HepG2 (cell line): ENCODE data around the gene CAPN10. TPM values are rescaled to one million over a fixed set of nuclear protein-coding genes. Genes with fewer than 3 reads are reported as not detected.

ENCODE experiments used
- FIP1L1 ChIP-seq: fragments of 200-400 bp; formaldehyde crosslinking; IDR thresholded peaks from 2 replicates; pipeline ENCODE4 v1.6.1; 2018; ENCODE audit warnings: low read depth, mild to moderate bottlenecking, low read length, moderate library complexity, borderline replicate concordance; ENCODE audit not compliant: insufficient read depth
- FOSL2 ChIP-seq: sonication (generic); formaldehyde crosslinking; IDR thresholded peaks from 2 replicates; pipeline ENCODE4 v1.4.0; 2020; ENCODE audit warnings: missing genetic modification reagents
- GTF3A ChIP-seq: sonication (generic); formaldehyde crosslinking; conservative IDR thresholded peaks from 2 replicates; pipeline ENCODE4 v1.4.0; 2020; ENCODE audit warnings: mild to moderate bottlenecking, missing genetic modification reagents
- NFIB ChIP-seq: sonication (generic); formaldehyde crosslinking; IDR thresholded peaks from 2 replicates; pipeline ENCODE4 v1.9.0; 2021; ENCODE audit warnings: missing genetic modification reagents, mild to moderate bottlenecking, borderline replicate concordance
- NR2F2 ChIP-seq: IDR thresholded peaks from 2 replicates; pipeline ENCODE4 v1.6.1; 2012; ENCODE audit warnings: low read depth, inconsistent platforms, borderline replicate concordance
- NR2F6 ChIP-seq, 2 experiments: IDR thresholded peaks; 2 replicates each; pipeline ENCODE4 v1.6.1; 2016; ENCODE audit warnings: antibody characterized with exemption in 1 of 2, mild to moderate bottlenecking in 1 of 2
- SOX6 ChIP-seq, 2 experiments: fragments of 450-650 bp in 1 of 2; sonication (generic) in 1 of 2; formaldehyde crosslinking in 1 of 2; IDR thresholded peaks; 2 replicates each; pipeline versions ENCODE4 v1.4.0 to v1.6.1; 2017 to 2020; ENCODE audit warnings: antibody characterized with exemption in 1 of 2, mild to moderate bottlenecking in 1 of 2, missing genetic modification reagents in 1 of 2
- U2AF2 ChIP-seq: fragments of 200-400 bp; formaldehyde crosslinking; IDR thresholded peaks from 2 replicates; pipeline ENCODE4 v1.6.1; 2017; ENCODE audit warnings: low read depth, mild to moderate bottlenecking, low read length
- ZBTB25 ChIP-seq: IDR thresholded peaks from 2 replicates; pipeline ENCODE4 v1.6.1; 2018; ENCODE audit warnings: missing genetic modification reagents
- ZNF24 ChIP-seq: fragments of 450-650 bp; IDR thresholded peaks from 2 replicates; pipeline ENCODE4 v1.6.1; 2017; ENCODE audit warnings: antibody characterized with exemption, mild to moderate bottlenecking
- ZNF512B ChIP-seq: sonication (generic); formaldehyde crosslinking; IDR thresholded peaks from 2 replicates; pipeline ENCODE4 v1.5.1; 2020; ENCODE audit warnings: missing genetic modification reagents, mild to moderate bottlenecking, borderline replicate concordance
- ZNF546 ChIP-seq: sonication (generic); formaldehyde crosslinking; conservative IDR thresholded peaks from 2 replicates; pipeline ENCODE4 v1.8.1; 2023; ENCODE audit warnings: mild to moderate bottlenecking, missing genetic modification reagents
- ZNF710 ChIP-seq: sonication (generic); formaldehyde crosslinking; IDR thresholded peaks from 2 replicates; pipeline ENCODE4 v1.5.0; 2020; ENCODE audit warnings: mild to moderate bottlenecking, missing genetic modification reagents, borderline replicate concordance
- ZSCAN30 ChIP-seq: sonication (generic); formaldehyde crosslinking; IDR thresholded peaks from 2 replicates; pipeline ENCODE4 v1.5.0; 2020; ENCODE audit warnings: mild to moderate bottlenecking, missing genetic modification reagents
- ZZZ3 ChIP-seq: sonication (generic); formaldehyde crosslinking; IDR thresholded peaks from 2 replicates; pipeline ENCODE4 v1.4.0; 2020; ENCODE audit warnings: missing genetic modification reagents, mild to moderate bottlenecking, borderline replicate concordance
- polyA plus RNA-seq, 8 experiments: library from polyadenylated mRNA; depleted of rRNA in 3 of 8; stranded (reverse) in 7 of 8; unstranded in 1 of 8; fragments of >200 nt; fragmentation: Illumina TruSeq in 4 of 8; extraction: Trizol in 4 of 8; gene quantifications; 2 replicates each; pipeline versions ENCODE4 v1.2.1 to v1.2.3, GENCODE V29; 2011 to 2016; ENCODE audit warnings: low read depth in 4 of 8, missing spikeins in 1 of 8, mixed read lengths in 1 of 8; ENCODE audit not compliant: insufficient read depth in 1 of 8
- total RNA-seq, 5 experiments: library from RNA; depleted of rRNA; stranded (reverse); fragments of >200 nt; fragmentation: Illumina TruSeq; extraction: Trizol; gene quantifications; 2 replicates each; pipeline ENCODE4 v1.2.3, GENCODE V29; 2016; ENCODE audit warnings: low read depth in 1 of 5

Gene CAPN10
- total and polyA plus RNA-seq, 2 of the 13 experiments (the other 11 are each of a cell fraction or from before 2014, with no cell fraction given) = 27.6 to 32.4 TPM

GRCh38 chr2:240604939-240605716 lies 18.6 kb downstream of the CAPN10 start (continued):
- peak; percentile 48; the same call in 1 of the 2 replicates for TF ChIP-seq ZNF546
- no peak for TF ChIP-seq SOX6 (IDR thresholded peaks at IDR 0.05)
- peak; percentile 62 for TF ChIP-seq SOX6 (CRISPR knock-in tag; IDR thresholded peaks at IDR 0.05)
- no peak for TF ChIP-seq FIP1L1
- TF ChIP-seq GTF3A (CRISPR knock-in tag) = peak; percentile 88; the same call in 1 of the 2 replicates
- TF ChIP-seq ZNF512B = no peak
- TF ChIP-seq ZSCAN30 (CRISPR knock-in tag) = no peak; the same call in 1 of the 2 replicates
- TF ChIP-seq NFIB = no peak
- no peak for TF ChIP-seq ZNF24
- peak; percentile 83 for TF ChIP-seq ZZZ3 (CRISPR knock-in tag)
- no peak for TF ChIP-seq U2AF2
- TF ChIP-seq ZNF710 (CRISPR knock-in tag) = peak; percentile 29; the same call in 1 of the 2 replicates
- peak; percentile 30; the same call in 1 of the 2 replicates for TF ChIP-seq NR2F2
- peak; percentile 39 for TF ChIP-seq FOSL2 (CRISPR knock-in tag)
- TF ChIP-seq ZBTB25 = 0 out of 2 replicates have a peak, but pooled peaks have one; percentile 46
- TF ChIP-seq NR2F6 (IDR thresholded peaks at IDR 0.05) = peak; percentile 30; the same call in 1 of the 2 replicates
- no peak; the same call in 1 of the 2 replicates for TF ChIP-seq NR2F6 (CRISPR knock-in tag; IDR thresholded peaks at IDR 0.05)
